GM21381 (cell line): Measurements from ENCODE around the gene NR2F2.

Experiments used
- ATAC-seq: cut with Tn5 transposase; IDR thresholded peaks from one replicate; pipeline ENCODE4 v1.9.1; 2021; ENCODE audit warnings: mild to moderate bottlenecking, moderate library complexity; ENCODE audit not compliant: unreplicated experiment

The NR2F2 gene

DNA sequence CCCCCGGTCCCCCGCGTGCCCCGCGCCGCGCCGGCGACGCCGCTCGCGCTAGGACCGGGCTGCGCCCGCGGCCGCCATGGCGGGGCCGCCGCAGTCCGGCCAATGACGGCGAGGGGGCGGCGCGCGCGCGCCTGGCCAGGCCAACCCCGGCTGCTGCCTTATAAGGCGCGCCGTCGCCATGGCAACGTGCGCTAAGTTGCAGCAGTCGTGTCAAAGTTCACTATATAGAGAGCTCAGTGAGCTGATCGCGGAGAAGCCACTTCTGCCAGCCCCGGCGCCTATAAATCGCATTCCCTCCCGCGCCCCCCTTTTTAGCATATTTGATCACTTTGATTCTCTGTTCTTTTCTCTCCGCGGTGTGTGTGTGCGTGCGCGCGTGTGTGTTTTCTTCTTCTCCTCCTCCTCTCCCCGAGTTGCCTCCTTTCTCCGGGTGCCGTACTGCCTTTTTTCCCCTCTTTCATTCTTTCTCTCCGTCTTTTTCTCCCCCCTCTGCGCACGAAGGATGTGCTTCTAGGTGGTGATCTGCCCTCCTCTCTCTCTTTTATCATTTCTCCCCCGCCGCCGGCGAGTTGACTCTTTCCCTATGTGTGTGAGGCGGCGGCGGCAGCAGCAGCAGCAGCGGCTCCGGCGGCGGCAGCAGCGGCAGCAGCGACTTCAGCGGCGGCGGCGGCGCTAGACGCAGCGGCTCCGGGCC is at the start of gene NR2F2:
NR2F2 (plus strand) TSS at position 251 of the 694 bp plus-strand sequence. CDS start 1,406 bp downstream, outside the sequence.
- ATAC-seq, result peak; percentile 76

DNA sequence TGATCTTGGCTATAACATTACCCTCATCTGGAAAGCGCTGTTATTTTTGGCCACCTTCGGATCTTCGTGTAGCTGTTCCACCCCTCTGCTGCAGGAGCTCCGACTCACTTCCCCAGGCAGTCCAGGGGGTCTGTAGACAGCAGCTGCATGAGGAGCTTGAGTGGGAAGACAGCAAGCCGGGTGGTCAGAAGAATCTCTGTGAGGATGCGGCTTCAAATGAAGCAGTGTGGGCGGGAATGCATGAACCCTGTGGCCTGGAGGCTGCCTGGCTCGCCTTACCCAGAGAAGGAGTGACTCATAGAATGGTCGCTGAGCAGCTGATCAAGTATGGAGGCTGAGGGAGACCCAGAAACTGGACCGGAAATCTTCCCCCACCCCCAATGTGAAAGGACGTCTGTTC is 45.2 kb upstream of the NR2F2 start:
- no peak for ATAC-seq

- no peak for ATAC-seq
Observed at GRCh38 chr15:96285729-96286254, 44.7 kb upstream of the NR2F2 start.

GRCh38 chr15:96290679-96291078 is 39.8 kb upstream of the NR2F2 start:
- ATAC-seq, result no peak

GRCh38 chr15:96292635-96293034 is 37.9 kb upstream of the NR2F2 start:
- ATAC-seq, result no peak

DNA sequence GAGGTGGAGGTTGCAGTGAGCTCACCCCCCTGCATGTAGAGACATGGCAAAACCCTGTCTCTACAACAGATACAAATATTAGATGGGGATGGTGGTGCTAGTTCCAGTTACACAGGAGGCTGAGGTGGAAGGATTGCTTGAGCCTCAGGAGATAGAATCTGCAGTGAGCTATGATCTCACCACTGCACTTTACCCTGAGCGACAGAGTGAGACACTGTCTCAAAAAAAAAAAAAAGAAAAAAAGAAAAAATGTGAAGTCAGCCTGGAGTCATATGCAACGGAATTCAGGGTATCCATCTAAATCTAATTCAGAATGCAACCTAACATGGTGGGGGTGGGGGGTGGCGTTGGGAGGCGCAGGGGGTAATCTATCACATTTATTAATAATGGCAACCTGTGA is 37.1 kb upstream of the NR2F2 start:
- ATAC-seq, result no peak

- no peak for ATAC-seq
Observed at GRCh38 chr15:96294766-96295165, 35.7 kb upstream of the NR2F2 start.

- ATAC-seq, result no peak
Observed at GRCh38 chr15:96296264-96296663, 34.2 kb upstream of the NR2F2 start.

- ATAC-seq, result no peak
Observed at GRCh38 chr15:96297783-96298182, 32.7 kb upstream of the NR2F2 start.

DNA sequence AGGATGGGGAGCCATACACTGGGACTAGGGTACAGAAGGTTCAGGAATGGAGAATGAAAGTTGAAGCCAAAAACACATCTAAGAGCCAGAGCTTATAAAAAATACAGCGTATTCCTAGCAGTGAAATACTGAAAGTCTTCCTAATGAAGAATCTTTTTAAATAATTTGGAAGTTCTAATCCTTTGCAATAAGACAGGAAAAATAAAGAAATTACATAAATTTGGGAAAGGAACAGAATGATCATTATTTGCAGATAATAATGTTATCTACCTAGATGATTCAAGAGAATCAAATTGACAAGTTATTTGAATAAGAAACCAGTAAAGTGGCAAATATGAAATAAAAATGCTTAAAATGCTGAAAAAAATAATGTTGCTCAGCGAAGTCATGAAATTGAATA is 32.3 kb upstream of the NR2F2 start:
- ATAC-seq, result no peak

DNA sequence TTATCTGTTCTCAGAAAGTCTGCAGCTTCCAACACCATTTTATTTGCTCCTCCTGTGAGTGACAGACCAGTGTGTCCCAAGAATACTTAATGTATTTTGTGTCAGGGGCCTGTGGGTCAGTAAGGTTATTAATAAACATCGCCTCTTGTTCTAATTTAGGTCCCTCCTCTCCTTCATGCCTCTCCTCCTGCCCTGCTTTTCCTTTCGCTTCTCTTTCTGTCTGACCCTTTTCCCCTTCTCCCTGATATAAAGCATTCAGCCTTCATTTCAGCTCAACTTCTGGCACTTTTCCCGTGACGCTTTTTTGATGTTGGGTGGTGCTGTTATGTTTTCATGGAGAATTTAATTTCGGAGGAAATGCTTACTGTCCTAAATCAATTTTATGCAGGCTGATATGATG is 29.7 kb upstream of the NR2F2 start:
- ATAC-seq, result no peak

- no peak for ATAC-seq
Observed at GRCh38 chr15:96303503-96304056, 26.9 kb upstream of the NR2F2 start.

- no peak for ATAC-seq
Observed at GRCh38 chr15:96304839-96305238, 25.7 kb upstream of the NR2F2 start.

DNA sequence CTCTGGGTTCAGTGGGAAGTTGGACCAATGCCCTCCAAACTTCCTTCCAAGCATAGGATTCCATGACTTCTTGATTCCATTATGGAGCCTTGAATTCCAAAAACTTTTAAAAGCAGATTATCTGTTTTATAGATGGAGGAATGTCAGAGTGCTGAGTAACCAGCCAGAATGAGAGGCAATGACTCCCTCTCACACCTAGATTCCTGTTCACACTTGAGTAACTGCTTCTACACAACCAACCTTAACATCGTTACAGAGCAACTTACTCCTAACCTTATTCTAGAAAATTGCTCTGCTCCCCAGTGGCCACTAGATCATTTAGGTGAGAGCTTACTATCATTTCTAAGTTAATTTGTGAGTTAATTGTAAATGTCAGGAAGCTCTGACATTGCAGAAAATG is 24.2 kb upstream of the NR2F2 start:
- ATAC-seq, result no peak

GRCh38 chr15:96307856-96308394 is 22.6 kb upstream of the NR2F2 start:
- no peak for ATAC-seq

- ATAC-seq, result no peak
Observed at GRCh38 chr15:96309143-96309660, 21.3 kb upstream of the NR2F2 start.

GRCh38 chr15:96311256-96311955 is 19.1 kb upstream of the NR2F2 start:
- ATAC-seq, result no peak

GRCh38 chr15:96311956-96312294 is 18.6 kb upstream of the NR2F2 start:
- ATAC-seq, result no peak

DNA sequence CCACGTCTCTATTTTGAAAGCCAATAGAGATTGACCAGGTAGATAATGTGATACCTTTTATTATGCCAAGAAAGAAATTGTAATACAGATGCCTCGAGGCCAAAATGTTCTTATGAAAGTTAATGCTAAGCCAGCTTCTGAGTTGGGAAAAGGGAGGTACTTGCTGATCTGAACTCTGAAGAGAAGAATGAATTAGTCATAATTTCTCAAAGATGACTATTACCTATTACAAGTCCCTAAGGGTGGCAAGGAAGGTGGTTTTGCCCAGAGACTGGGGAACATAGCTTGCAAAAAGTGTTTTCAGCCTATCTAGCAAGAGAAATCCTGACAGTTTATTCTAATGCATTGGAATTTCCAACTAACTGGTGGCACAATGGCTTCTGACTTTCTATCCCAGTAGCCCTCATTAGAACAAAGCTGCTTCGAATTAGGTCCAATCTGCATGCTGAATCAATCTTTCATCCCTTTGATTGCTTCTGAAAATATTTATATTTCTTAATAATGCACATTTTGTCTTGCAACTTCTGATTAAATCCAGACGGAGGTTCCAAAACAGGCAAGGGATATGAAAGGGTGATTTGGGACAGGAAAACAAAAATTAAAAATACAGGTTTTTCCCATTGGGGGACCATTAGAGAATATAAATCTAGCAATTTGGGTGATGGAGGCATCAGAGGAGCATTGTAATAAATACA is 17.7 kb upstream of the NR2F2 start:
- ATAC-seq, result no peak

DNA sequence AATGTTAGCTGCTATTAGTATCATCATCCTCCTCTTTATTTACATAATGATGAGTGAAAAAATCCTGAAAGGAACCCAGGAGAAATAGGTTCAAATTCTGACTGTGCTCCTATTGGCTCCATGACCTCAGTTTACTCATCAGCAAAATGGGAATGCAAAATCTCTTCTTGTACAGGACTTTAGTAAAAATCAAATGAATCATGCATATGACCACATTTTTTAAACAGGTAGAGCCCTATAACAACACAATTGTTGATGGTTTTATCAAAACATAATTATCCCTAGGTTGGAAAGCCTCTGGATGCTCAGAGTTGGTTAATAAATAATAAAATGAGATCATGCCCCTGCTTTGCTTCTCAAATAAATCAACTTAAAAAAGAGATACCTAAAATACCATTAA is 16.0 kb upstream of the NR2F2 start:
- no peak for ATAC-seq

DNA sequence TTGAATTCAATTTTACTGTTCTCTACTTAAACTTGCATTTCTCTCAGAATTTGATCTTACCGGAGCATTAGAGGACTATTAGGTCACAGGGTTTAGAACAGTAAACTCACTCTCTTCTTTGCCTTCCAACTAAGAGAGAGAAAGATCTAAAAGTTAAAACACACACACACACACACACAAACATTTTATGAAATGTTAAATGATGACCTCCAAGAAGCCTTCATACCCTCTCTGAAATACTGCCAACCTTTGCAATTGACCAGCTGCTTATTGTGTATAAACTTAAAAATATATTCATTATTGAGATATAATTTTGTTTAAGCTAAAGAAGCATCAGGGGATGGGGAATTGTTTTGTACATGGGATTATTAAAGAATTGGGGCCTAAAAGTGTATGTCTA is 15.5 kb upstream of the NR2F2 start:
- no peak for ATAC-seq
